HG03571 (cell line): Measurements from ENCODE around the gene PHF10.
"Not testable (repeated sequence)": the region's sequence is repeated elsewhere in the genome, so short reads cannot be mapped to it uniquely, and the experiment has no call there.

Experiments
- ATAC-seq: cut with Tn5 transposase; IDR thresholded peaks from one replicate; pipeline ENCODE4 v1.9.1; 2021; ENCODE audit not compliant: unreplicated experiment

Gene PHF10

DNA sequence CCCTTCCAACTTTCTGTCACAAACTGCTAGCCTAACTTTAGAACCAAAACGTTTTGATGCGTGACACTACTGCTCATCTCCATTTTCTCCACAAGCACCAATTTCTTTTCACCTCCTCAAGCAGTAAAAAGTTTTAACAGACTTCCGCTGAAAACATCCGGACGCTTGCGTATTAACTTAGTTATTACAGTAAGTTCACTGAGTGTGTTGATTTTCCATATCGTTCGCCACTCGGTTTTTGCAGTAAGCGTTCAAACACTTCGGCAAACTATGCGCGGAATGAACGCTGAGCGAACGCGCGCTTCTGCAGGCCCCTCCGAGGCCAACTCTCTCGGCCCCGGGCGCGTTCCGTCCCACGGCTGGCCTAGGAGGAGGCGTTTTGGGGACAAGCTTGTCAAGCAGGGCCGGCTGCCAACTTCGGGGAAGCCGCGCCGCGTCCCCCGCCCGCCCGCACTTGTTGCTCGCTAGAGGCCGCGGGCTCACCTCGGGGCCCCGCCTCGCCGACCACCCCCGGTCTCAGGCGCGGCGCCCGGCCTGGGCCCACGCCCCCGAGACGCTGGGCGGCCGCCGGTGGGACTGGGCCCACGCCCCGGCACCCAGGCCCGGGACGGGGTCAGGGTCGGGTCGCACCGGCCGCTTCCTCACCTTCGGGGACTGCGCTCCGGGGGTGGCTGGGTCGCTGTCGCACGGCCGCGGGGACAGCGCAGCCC lies 945 bp downstream of the PHF10 start:
- peak; percentile 29 for ATAC-seq

DNA sequence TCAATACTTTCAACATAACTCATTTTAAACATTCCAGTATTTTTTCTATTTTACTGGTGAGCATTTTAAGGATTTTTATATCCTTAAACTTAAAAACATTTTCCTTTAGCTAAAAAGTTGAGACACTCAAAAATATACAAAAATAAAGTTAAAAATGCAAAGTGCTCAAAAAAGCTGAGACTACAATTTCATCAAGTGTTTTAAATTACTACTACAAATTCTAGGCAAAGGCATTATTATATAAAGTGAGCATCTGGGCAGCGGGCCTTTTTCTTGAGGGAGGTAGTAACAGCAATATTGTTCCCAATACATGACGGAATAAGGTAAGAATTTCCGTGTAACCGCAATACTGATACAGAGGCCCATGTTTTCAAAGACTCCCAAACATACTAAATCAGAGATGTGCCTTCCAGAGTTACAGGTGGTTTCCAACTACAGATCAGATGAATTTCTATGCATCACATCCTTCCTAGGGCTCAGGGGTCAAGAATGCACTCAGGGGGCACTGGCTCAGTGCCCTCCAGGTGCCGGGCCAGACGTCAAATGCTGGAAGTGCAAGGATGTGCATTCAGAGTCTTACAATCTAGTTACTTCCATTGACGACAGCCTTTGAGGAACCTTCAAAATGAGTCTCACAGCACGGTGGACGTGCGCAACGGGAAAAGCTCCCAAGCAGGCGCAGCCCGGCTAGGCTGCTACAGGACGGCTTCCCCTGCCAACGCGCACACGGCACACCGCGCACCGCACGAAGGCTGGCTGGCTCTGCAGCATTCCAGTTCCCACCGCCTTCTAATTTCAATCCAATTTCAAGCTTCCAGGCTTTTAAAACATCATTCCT lies 1.7 kb downstream of the PHF10 start:
- ATAC-seq = peak; percentile 16

DNA sequence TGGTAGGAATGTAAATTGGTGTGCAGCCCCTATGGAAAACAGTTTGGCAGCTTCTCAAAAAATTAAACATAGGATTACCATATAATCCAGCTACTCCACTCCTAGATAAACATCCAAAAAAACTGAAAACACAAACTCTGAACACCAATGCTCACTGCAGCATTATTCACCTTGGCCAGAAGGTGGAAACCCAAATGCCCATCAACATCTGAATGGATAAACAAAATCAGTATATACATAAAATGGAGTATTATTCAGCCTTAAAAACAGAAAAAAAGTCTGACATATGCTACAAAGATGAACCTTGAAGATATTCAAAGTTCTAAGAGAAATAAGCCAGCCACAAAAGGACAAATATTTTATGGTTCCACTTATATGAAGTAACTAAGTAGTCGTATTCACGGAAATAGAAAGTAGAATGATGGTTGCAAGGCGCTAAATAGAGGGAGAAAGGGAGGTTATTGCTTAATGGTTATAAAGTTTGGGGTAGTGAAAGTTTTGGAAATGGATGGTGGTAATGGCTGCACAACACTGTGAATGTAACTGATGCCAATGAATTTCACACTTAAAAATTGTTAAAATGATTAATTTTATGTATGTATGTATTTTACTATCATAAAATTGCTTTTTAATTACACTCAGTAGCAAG lies 4.0 kb downstream of the PHF10 start:
- ATAC-seq = no peak

DNA sequence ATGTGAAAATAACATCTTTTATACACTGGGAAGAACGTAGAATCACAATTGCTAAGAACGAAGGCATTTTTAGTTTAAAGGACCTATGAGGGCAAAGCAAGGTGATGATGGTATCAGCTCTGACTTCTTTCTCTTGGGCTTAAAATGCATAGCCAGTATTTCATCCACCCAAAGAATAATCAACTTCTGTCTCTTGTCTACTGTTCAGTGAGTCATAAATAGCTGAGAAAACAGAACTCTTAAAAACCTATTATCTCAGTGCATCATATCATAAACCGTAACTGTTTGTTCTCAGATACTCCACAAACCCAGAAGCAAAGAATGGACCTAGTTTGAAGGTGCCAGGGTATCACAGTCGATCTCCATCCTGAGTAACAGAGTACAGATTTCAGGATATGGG lies 5.2 kb downstream of the PHF10 start:
- ATAC-seq = no peak

DNA sequence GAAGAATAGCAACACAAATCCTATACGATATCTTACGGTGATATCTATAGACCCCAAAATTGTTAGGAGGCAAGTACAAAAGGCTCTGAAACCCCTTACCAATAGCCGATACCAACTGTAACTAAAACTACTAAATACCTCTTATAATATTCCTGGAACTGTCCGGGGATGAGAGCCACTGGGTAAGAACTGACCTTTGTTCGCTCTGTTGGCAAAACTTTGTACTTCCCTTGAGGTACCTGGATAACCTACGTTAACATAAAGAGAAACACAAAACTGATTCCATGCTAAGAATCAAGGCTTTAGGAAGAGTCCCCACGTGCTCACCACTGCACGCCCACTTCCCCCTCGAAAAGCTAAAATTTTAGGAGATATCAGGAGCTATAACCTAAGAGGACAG lies 9.7 kb downstream of the PHF10 start:
- no peak for ATAC-seq

DNA sequence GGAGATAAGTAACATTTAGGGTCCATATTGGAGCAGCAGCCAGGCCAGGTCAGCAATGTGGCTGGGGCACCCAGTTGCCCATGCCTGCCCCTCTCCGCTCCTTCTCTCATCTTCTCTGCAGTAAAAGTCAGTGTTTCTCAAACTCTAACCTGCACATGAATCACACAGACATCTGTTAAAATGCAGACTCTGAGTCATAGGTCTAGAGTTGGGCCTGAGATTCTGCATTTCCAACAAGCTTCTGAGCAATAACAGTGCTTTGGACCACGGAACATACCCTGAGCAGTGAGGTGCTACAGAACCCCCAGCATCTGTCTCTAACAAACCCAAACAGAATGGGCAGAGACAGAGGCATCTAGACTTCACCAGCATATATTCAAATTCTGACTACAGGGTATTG lies 10.1 kb downstream of the PHF10 start:
- no peak for ATAC-seq

DNA sequence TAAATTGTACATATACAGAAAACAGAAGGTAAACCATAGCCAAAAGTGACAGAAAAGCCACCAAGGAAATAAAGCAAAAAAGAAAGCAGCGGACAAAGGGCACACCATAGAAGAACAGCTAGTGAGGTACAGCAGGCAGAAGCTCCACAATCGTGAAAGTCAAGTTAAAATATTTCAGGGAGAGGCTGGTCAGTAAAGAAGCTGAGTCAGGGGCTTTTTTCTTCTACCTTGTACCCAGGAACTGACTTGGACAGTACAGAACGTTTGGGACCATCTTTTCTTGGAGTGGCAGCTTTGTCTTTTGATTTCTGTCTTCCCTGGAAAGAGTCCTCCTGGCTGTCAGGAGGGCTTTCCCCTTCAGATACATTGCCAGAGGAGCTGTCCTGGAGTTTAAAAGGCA lies 14.3 kb downstream of the PHF10 start:
- no peak for ATAC-seq

DNA sequence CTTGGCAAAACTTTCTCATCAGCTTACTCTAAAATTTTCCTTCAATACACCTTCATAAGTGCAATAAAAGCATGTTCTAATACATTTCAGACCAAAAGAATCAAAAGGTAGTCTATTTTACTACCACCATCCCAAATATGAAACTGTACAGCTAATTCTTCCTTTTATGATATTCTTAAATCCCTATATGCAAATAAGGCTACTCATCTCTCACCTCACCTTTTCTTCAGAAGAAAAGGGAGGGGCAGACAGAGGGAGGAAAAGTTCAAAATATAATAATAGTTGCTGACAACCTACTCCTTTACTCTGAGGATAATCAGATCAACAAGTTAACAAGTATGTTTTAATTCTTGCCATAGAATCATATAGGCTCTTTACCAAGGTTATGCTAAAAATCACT lies 15.0 kb downstream of the PHF10 start:
- ATAC-seq = no peak

DNA sequence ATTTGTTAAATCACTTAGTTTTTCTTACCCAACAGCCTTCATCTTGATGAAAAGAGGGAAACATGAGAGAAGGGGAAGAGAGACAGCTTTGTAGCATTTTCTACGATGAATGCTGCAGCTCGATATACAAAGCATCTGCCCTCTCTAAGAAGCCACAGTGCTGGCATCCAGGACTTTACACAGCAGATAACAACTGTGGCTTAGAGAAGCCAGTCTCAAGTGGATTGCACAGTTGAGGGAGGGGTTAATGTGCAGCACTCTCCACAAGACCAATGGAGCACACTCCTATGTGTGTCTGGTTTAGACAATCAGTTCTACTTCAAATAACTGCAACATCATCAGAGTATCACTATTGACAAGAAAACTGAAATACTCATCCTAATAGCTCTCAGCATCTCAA lies 16.5 kb downstream of the PHF10 start:
- ATAC-seq = no peak

DNA sequence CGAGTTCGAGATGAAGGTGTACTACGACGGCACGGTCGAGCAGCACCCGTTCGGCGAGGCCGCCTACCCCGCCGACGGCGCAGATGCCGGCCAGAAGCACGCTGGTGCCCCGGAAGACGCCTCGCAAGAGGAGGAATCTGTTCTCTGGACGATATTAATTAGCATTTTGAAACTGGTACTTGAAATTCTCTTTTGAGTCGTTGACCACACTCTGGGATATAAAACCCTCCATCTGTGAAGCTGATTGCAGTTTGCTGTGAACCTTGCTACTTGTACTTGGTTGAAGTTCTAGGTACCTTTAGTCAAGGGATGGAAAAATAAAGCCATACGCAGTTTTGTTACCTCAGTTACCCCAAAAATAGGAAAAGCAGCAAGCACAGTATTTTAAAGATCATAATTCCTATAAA lies 21.5 kb downstream of the PHF10 start:
- no peak for ATAC-seq

DNA sequence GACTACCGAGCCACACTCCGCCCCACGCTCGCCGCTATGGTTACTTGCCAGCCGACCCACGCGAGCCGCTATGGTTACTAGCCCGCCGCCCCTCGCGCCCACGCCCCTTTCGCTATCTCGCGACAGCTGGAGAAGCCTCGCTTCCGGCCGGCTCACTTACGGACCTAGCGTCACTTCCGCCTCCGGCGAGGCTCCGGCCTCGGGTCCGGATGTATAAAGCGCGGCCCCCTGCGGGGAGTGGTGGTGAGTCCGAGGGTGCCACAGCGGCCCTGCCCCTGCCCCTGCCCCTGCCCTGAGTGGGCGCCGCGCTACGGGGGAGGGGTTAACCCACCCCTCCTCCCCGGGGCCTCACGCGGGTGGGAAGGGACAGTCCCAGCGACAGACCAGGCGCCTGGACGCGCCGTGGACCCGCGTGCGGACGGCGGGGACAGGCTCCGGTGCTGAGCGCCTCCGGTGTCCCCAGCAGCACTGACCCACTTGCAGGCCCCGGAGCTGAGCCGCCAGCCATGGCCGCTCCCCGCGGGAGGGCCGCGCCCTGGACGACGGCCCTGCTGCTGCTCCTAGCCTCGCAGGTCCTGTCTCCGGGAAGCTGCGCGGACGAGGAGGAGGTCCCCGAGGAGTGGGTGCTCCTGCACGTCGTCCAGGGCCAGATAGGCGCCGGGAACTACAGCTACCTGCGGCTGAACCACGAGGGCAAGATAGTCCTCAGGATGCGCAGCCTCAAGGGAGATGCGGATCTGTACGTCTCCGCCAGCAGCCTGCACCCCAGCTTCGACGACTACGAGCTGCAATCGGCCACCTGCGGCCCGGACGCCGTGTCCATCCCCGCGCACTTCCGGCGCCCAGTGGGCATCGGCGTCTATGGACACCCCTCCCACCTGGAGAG lies 22.1 kb downstream of the PHF10 start, which contains the start of the genes C6orf120 and WDR27:
Gene C6orf120 (plus strand): TSS at position 173 of the 886 bp plus-strand sequence. CDS start 334 bp downstream, at position 507.
Gene WDR27 (minus strand): TSS at position 76 of the 886 bp plus-strand sequence. CDS start 13,024 bp downstream, outside the sequence.
- peak; percentile 96 for ATAC-seq

DNA sequence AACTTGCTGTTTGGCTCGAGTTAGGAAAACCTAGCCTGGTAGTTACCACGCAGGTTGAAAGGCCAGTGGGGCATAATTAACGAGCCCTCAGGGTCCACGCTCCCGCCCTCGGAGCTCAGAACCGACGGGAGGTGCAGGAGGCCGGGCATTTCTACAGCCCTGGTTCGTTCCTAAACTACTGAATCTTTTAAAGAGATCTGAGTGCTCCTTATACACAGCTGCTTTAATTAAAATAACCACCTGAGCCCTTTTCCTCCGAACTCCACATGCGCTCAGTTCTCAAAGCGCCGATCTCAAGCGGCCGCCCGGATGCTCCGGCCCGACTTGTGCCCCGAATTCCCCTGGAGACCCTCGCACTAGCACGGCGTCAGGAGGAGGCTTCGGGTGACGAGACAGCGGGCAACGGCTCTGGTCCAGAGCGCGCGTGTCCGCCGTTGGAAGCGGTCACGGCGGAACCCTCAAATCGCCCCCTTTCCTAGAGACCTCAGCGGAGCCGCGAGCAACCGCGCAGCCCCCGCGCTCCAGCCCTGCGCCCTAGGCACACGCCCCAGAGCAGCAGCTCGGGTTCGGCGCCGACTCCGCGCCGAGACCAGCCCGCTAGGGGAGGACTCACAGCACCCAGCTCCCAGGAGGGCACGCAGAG lies 22.9 kb downstream of the PHF10 start:
- peak; percentile 10 for ATAC-seq

DNA sequence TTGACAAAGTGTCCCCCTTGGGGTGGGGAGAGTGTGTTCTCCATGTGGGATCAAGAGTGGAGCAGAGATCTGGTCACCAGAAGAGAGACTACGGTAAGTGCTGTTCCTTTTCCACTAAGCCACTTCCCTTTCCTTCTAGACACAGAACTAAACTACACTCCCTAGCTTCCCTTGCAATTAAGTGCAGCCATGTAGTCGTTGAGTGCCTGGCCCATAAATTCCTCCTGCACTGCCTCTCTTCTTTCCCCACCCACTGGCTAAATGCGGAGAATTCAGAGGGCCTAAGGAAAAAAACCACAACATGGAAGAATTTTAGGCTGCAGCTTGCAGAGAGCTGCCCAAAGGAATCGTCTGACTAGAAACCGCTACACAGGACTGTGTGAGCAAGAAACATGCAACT lies 24.0 kb downstream of the PHF10 start:
- no peak for ATAC-seq

DNA sequence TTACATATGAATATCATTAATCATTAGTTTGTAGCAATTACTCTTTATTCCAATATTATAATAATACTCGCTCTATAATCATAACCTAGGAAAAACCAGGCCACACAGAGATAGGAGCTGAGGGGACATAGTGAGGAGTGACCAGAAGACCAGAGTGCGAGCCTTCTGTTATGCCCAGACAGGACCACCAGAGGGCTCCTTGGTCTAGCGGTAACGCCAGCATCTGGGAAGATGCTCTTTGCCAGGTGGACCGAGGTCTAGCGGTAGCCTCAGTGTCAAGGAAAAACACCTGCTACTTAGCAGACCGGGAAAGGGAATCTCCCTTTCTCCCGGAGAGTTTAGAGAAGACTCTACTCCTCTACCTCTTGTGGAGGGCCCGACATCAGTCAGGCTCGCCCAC lies 27.2 kb downstream of the PHF10 start:
- not testable (repeated sequence) for ATAC-seq

DNA sequence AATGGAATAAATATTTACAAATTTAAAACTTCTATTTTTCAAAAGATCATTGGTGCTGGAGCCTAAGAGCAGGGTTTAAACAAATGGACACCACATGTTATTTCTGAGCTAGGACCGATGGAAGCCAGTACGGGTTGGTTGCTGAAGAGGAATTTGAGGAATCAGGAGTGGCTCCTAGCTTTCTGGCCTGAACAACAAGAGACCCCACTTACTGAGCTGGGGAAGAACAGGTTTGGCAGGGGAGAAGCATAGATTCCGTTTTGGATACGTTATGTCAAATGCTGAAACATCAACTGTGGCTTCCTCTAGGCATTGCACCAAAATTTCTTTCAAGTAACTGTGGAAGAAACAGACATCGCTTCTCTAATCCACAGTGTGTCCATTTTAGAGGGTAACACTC lies 29.2 kb downstream of the PHF10 start:
- no peak for ATAC-seq

DNA sequence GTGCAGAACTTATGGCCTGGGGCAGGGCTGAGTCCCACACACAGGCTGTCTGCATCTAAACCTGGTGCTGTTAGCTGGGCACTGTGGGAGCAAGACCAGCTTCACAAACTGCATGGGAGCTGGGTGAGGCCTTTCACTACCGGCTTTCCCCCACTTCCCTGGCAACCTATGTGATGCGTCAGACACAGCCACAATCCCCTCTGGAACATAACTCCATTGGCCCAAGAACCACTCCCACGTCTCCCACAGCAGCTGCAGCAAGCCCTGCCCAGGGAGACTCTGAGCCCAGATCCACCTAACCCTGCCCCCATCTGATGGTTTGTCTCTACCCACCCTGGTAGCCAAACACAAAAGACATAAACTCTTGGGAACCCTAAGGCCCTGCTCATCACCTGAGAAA lies 31.8 kb downstream of the PHF10 start:
- ATAC-seq = no peak

DNA sequence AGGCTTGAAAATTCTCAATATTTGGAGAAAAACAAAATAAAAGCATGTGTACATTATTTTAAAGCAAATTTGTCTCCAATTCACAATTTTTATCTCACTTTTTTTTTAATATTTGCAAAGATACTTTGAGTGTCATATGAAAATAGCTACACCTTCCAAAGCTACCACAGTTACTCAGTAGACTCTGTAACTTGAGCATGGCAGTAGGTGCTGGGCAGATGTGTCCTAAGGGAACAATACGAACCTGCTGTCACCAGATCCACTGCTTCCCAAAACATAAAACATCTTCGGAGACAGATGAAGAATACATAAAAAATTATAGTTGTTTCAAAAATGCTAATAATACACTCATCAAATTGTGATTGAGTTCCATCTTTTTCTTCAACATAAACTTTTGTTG lies 33.0 kb downstream of the PHF10 start:
- no peak for ATAC-seq

DNA sequence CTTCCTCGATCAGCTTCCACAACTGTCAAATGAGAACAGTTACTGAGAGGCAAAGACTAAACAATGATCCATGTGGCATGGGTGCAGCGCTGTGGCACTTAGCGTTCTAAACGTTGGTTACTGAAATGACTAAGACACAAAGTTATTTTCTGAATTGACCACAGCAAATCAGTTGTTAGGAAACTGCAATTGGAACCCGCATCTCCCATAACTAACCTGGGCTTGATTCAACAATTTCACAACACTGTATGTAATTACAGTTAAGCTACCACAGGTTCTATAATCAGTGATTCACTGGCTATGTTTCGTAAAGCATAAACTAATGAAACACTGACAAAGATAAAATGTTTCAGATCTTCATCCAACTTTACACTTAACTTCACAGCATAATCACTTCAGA lies 35.0 kb downstream of the PHF10 start:
- no peak for ATAC-seq

DNA sequence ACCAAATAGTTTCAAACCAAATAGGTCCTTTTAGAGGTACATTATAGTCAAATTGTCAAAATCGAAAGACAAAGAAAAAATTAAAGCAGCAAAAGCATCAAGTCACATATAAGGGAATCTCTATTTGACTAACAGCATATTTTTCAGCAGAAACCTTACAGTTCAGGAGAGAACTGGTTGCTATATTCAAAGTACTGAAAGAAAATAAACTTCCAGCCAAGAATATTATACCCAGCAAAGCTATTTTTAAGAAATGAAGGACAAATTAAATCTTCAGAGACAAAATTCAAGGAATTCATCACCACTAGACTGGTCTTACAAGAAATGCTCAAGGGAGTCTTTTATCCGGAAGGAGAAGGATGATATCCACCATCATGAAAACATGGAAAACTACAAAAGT lies 38.4 kb downstream of the PHF10 start:
- no peak for ATAC-seq

DNA sequence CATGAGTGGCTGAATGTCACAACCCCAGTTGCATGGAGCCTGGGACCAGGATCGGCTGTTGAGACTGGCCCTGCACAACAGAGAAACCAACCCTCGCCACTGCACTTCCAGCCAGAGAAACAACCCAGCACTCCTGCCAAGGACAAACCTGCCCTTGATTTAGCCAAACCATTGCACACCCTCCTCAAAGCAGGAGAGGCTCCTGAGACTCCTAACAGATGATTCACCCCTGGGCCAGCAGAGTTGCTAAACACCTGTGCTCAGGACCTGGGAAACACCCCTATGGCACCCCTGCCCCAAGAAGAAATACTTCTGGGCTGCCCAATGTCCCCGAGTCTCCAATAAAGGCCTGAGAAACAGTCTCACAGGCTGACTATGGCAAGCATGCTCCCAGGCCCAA lies 40.2 kb downstream of the PHF10 start:
- ATAC-seq = no peak
